Stimulated activated CD4-positive, alpha-beta T cell treated with anti-CD3 and anti-CD28 coated beads, TNF-alpha, amount 100 ng/mL, for 24 hours (primary cell): ENCODE data around the gene MDH2.
"Not testable (repeated sequence)": the region's sequence is repeated elsewhere in the genome, so short reads cannot be mapped to it uniquely, and the experiment has no call there.

Experiments
- DNase-seq, 3 experiments: peaks; one replicate each; pipeline ENCODE4 v3.0.0-alpha.2; 2020; ENCODE audit warnings: low read depth in 3 of 3

The MDH2 gene

GRCh38 chr7:76072243-76073148, 24.6 kb downstream of the MDH2 start:
- no peak for DNase-seq

DNA sequence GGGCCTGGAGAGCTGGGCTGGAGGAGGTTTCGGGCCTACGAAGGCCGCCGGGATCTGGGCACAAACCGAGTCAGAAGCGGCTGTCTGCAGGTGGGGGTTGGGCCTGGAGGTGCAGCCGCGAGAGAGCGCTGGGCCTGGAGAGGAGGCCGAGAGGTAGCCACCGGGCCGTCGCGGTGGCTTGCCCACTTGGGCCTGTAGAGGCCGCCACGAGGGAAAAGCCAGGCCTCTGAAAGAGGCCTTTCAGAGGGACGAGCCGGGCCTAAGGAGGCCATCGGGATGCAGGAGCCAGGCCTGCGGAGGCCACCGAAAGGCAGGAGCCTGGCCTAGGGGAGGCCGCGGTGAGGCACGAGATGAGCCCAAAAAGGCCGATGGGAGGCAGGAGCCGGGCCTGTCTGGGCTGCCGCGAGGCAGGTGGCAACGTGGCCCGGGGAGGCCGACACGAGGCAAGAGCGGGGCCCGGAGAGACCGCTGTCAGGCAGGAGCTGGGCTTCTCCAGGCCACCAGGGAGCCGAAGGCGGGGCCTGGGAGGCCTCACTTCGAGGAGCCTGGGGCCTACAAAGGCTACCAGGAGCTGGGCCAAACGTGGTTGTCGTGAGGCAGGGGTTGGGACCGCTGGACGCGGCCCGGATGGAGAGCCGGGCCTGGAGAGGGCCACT, 25.6 kb downstream of the MDH2 start:
- DNase-seq, result no peak

GRCh38 chr7:76074306-76074971, 26.5 kb downstream of the MDH2 start:
- no peak for DNase-seq

- no peak for DNase-seq
Measured at GRCh38 chr7:76074972-76075370, 27.1 kb downstream of the MDH2 start.

- no peak for DNase-seq
Measured at GRCh38 chr7:76076995-76077394, 29.1 kb downstream of the MDH2 start.

GRCh38 chr7:76077435-76077834, 29.5 kb downstream of the MDH2 start:
- no peak for DNase-seq

DNA sequence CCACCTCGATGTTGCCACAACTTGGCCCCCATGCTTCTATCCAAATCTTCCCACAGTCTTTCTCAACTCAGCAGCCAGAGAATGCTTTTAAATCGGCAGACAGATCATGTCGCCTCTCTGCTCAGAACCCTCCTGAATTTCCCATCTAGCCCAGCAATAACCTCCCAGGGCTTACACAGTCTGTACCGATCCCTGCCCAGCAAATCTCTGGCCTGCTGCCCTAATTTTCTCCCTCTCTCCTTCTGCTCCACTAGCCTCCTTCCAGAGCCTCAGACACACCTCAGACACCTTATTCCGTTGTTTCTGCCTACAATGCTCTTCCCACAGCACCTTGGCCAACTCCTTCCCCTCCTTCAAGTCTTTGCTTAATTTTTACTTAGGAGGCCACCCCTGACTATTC, 32.3 kb downstream of the MDH2 start:
- no peak for DNase-seq

- not testable (repeated sequence) for DNase-seq
Measured at GRCh38 chr7:76084115-76084514, 36.2 kb downstream of the MDH2 start.

- DNase-seq, result no peak
Measured at GRCh38 chr7:76086070-76086469, 38.2 kb downstream of the MDH2 start.

GRCh38 chr7:76087362-76087791, 39.5 kb downstream of the MDH2 start:
- not testable (repeated sequence) for DNase-seq

- no peak for DNase-seq
Measured at GRCh38 chr7:76089865-76090475, 42.1 kb downstream of the MDH2 start.

- no peak for DNase-seq
Measured at GRCh38 chr7:76091506-76091905, 43.6 kb downstream of the MDH2 start.

DNA sequence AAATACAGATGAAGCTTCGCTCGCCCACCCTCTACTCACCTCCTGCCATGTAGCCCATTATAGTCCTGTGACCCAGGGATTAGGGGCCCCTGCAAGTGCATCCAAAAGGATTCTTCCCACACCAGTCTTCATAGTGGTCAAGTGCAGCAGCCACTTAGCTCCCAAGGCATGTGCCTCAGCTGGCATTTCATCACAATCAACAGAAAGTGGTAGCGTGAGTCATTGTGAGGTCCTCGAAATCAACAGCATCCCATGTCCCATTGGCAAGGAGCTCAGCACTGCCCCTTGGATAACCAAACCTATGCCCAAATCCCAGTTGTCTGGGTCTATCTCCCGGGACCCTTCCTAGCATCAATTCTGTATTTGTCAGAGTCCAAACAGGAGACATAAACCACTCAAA, 45.6 kb downstream of the MDH2 start:
- not testable (repeated sequence) for DNase-seq

- not testable (repeated sequence) for DNase-seq
Measured at GRCh38 chr7:76094326-76094725, 46.4 kb downstream of the MDH2 start.

GRCh38 chr7:76095908-76096307, 48.0 kb downstream of the MDH2 start:
- no peak for DNase-seq

DNA sequence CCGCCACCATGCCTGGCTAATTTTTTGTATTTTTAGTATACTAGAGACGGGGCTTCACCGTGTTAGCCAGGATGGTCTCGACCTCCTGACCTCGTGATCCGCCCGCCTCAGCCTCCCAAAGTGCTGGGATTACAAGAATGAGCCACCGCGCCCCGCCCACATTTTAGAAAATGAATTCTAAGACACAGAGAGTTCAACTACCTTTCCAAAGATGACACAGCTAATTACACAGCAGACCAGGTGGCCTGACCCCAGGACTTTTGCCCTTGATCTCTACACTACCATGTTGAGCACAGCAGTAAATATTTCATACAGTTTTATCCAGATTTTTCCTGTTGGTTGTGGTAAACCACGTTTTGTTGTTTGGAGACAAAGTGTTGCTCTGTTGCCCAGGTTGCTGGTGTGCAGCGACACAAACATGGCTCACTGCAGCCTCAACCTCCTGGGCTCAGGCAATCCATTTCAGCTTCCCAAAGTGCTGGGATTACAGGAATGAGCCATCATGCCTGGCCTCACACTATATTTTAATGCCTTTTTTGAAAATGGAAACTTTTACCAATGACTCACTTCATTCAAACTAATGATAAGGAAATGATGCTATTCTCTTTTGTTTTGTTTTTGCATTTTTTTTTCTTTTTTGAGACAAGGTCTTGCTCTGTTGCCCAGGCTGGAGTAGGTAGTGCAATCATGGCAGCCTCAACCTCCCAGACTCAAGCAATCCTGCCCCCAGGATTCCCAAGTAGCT, 54.0 kb downstream of the MDH2 start:
- not testable (repeated sequence) for DNase-seq

GRCh38 chr7:76103788-76104187, 55.9 kb downstream of the MDH2 start:
- DNase-seq, result not testable (repeated sequence)

GRCh38 chr7:76106130-76106529, 58.2 kb downstream of the MDH2 start:
- DNase-seq, result not testable (repeated sequence)

DNA sequence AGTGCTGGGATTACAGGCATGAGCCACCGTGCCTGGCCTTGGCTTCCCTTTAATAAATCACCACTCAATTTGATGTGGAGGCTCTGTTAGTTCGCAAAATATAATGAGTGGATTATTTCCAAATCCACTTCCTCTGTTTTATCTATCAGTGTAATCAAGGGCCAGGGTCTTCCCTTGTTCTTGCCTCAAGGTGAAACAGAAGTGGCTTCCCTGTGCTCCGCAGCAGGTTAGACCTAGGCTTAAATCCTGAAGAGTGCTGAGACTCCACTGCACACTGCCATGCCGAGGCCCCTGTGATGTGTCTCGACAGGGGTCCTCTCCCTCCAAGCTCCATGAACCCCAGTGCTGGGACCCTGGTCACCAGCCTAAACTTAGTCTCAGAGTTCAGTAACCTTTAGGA, 59.0 kb downstream of the MDH2 start:
- no peak for DNase-seq

GRCh38 chr7:76108540-76109233, 60.8 kb downstream of the MDH2 start:
- DNase-seq, result no peak
